Aorta (tissue), 5 donors: ENCODE measurements around the gene GAB1. TPM values are rescaled to one million over a fixed set of nuclear protein-coding genes. Genes with fewer than 3 reads are reported as not detected.

Experiments used
- ATAC-seq: fragments of 200-7000 bp; cut with Tn5 transposase; one replicate; pipeline ENCODE4 v1.9.1; 2022; ENCODE audit warnings: moderate library complexity; ENCODE audit not compliant: low FRiP score
- DNase-seq, 2 donors: peaks; one replicate each; pipeline ENCODE4 v3.0.0-alpha.2; 2020
- H3K27ac ChIP-seq, 2 donors: one replicate each; pipeline ENCODE4 v1.5.1; 2013; ENCODE audit warnings: low read length in 2 of 2, mild to moderate bottlenecking in 2 of 2, moderate library complexity in 2 of 2, control low read depth in 1 of 2, inconsistent platforms in 1 of 2, low read depth in 1 of 2
- H3K27me3 ChIP-seq, 2 donors: one replicate each; pipeline ENCODE4 v1.6.1; 2013; ENCODE audit warnings: control low read depth in 1 of 2, low read length in 1 of 2, mild to moderate bottlenecking in 1 of 2, moderate library complexity in 1 of 2; ENCODE audit not compliant: insufficient read depth in 2 of 2, control insufficient read depth in 1 of 2
- H3K36me3 ChIP-seq, 2 donors: one replicate each; pipeline ENCODE4 v1.6.1; 2013; ENCODE audit warnings: control low read depth in 1 of 2, low read length in 1 of 2, mild to moderate bottlenecking in 1 of 2; ENCODE audit not compliant: insufficient read depth in 2 of 2, control insufficient read depth in 1 of 2
- H3K4me1 ChIP-seq, 2 donors: one replicate each; pipeline ENCODE4 v1.6.1; 2013; ENCODE audit warnings: low read length in 2 of 2, control low read depth in 1 of 2, mild to moderate bottlenecking in 1 of 2, moderate library complexity in 1 of 2; ENCODE audit not compliant: insufficient read depth in 2 of 2, control insufficient read depth in 1 of 2
- H3K4me3 ChIP-seq, 2 donors: one replicate each; pipeline ENCODE4 v1.5.1; 2013; ENCODE audit warnings: low read length in 2 of 2, control low read depth in 1 of 2, mild to moderate bottlenecking in 1 of 2
- H3K9me3 ChIP-seq: one replicate; pipeline ENCODE4 v1.6.1; 2013; ENCODE audit warnings: mild to moderate bottlenecking, low read length; ENCODE audit not compliant: control insufficient read depth
- WGBS, 2 donors: extraction: QIAGEN DNeasy Blood & Tissue Kit; methylation state at CpG; one replicate each; pipeline ENCODE4 v1.1.7; 2013; 5-methylcytosine and 5-hydroxymethylcytosine counted together
- intact Hi-C, 2 donors: fragments of 100-400 bp; cut with DNase I; formaldehyde crosslinking; loops; one replicate each; pipeline versions ENCODE4 v1.14.2 to v1.15.0; 2022
- polyA plus RNA-seq, 2 donors: library from polyadenylated mRNA; stranded (reverse); fragments of 200-250 nt; gene quantifications; one replicate each; pipeline ENCODE4 v1.2.3, GENCODE V29; 2013
- total RNA-seq, 2 donors: library from RNA; stranded (reverse); fragmentation: NEBNext Ultra II Directional; extraction: Animal tissue kit (Norgen Biotek cat#: 25700); gene quantifications; one replicate each; pipeline ENCODE4 v1.2.1, GENCODE V29; 2021
- donor health status: healthy with polysubstance abuse.
- donor health status: Bipolar disorder and iron deficiency.
- donor health status: DM: no; HTN: no; CAD: no.
- donor health status: DM: no; HTN: no; CAD: no.
- donor health status: DM: yes; HTN: yes; CAD: no.

GAB1 gene
- total and polyA plus RNA-seq, 4 donors = 10.5 to 107 (median 55.0) TPM

DNA sequence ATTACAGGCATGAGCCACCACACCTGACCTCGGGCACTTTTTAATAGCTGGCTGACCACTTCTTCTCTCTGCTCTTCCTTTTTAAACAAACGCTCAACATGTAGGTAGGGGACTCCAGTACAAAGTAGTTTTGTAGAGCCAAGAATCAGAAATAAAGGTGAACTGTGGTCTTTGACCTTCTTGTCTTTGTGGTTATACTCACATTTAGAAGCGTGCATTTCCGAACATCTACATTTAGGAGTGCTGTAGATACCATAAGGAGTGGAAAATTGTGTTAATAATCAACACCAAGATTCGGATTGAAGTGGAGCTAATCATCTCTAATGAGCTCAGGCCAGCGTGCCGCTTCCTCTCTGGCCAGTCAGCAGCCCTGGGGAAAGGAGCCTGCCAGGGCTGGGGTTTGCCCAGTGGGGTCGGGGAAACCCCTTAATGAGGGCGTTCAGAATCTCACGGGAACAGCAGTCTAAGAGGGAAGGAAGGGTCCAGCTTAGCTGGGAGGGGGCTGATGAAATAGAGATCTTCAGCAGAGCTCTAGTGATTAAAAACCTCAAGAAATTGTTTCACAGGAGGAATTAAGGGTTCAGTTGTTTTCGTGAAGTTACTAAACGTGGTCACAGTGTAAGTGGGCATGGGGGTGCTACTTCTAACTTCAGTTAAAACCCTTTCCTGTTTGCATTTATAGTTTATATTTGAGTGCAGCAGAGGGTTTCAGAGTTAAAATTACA lies 81.2 kb downstream of the GAB1 start:
- no peaks in the 10 kb centered on the region for H3K36me3 ChIP-seq
- DNase-seq = no peak
- no peaks in the 10 kb centered on the region for H3K27me3 ChIP-seq
- H3K27ac ChIP-seq = no peak overlapping the region
- H3K4me1 ChIP-seq = peaks cover 1 to 8% of the 10 kb centered on the region in 2 donors
- H3K9me3 ChIP-seq = no peaks in the 10 kb centered on the region
- H3K4me3 ChIP-seq = no peak overlapping the region
- intact Hi-C loops = no loop called here
- no peak for ATAC-seq
- 88 to 91% methylated on average over 12 of the region's 12 CpGs for WGBS, 2 donors

DNA sequence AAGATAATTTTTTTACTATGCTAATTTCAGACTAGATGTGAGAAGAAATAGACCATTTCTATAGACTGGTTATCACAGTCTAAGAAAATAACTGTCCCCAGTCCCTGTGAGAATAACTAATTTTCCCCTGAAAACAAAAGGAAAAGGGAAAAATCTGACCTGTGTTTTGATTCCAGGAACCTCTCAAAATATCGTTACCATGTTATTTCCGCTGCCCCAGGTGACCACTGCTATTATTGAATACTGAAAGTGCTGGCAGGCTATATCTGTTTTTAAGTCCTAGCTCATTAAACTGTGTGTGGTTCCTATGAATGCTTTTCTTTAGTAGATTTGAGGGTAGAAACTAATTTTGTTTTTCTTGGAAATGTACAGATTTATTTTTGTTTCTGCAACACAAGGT lies 83.6 kb downstream of the GAB1 start:
- H3K9me3 ChIP-seq = no peaks in the 10 kb centered on the region
- no peaks in the 10 kb centered on the region for H3K27me3 ChIP-seq
- H3K27ac ChIP-seq = no peak overlapping the region
- no peak for ATAC-seq
- intact Hi-C loops = no loop called here
- no peaks in the 10 kb centered on the region for H3K36me3 ChIP-seq
- no peak overlapping the region for H3K4me3 ChIP-seq
- 41% methylated on average over 2 of the region's 2 CpGs for WGBS, 2 donors
- H3K4me1 ChIP-seq = peaks cover 1 to 6% of the 10 kb centered on the region in 2 donors
- DNase-seq = no peak

DNA sequence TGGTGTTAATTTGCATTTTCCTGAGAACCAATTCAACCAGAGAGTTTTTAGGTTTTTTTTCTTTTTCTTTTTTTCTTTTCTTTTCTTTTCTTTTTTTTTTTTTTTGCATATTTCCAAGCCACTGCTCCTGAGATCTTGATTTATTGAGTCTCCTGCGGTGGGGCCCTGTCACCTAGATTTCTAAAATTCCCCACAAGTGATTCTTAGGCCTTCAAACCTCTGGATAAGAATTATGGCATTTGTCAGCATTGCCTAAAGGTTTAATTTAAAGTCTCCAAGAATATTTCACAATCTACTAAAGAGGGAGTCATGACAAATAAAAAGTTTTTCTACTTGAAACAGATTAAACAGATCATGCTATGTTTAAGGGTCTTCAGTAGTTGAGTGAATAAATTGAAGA lies 84.9 kb downstream of the GAB1 start:
- Histone ChIP-seq H3K27ac (no peak overlapping the region), H3K27me3 (no peaks in the 10 kb centered on the region), H3K36me3 (no peaks in the 10 kb centered on the region), H3K9me3 (no peaks in the 10 kb centered on the region), H3K4me3 (no peak overlapping the region), H3K4me1 (peaks cover 1 to 6% of the 10 kb centered on the region in 2 donors)
- DNase-seq (no peak), ATAC-seq (no peak)
- WGBS, 2 donors = 39 to 48% methylated on average over 1 of the region's 1 CpG
- intact Hi-C loops = no loop called here

DNA sequence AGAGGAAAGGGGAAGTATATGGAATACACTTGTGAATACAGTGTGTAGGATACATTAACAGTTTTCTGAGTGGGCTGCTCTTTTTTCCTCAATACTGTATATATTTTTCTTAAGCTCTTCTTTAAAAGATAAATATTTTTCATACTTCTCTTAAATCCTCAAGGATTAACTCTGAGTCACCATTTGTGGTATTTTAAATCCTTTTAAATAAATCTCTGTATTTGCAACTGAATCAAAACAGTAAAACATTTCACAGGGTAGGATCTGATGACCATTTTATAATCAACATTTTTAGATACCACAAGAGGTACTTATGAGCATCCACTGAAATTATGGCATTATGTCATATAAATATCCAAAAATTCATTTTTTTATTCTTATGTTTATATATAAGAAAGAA lies 87.6 kb downstream of the GAB1 start:
- no peak for ATAC-seq
- Histone ChIP-seq H3K4me3 (no peak overlapping the region), H3K9me3 (no peaks in the 10 kb centered on the region), H3K27ac (no peak overlapping the region), H3K36me3 (no peaks in the 10 kb centered on the region), H3K4me1 (peaks cover 0 to 6% of the 10 kb centered on the region in 2 donors), H3K27me3 (no peaks in the 10 kb centered on the region)
- no peak for DNase-seq
- intact Hi-C loops = no loop called here

DNA sequence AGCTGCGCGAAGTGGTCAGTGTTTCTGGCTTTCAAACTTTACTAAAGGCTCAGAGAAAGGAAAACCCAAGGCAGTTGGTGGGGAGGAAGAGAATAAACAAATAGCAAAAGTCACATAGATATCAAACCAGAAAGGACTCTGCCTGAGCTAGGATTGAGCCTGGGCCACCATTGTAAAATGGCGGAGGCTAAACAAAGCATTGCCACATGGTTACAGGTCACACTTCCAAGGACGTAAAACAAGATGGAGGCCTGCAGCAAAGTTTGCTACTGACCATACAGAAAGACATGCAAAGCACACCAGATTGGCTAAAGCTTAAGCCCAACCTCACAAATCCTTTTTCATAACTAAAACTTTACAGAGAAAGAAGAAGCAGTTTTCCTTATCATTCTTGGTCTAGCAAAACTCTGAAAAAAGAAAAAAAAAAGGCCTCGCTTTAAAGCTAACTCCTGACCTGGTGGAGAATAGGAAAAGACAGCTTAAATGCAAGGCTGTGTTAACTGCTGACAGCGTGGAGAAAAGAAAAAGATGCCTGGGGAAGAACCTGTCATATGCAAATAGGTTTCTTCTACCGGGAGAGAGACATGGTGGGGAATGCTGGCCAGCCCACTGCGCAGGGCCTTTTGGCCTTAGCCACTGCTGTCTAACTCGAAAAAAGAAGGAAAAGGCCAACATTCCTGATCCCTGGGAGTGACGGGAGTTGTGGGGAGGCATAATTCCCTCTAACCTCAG lies 95.0 kb downstream of the GAB1 start:
- Histone ChIP-seq H3K36me3 (peaks cover 0 to 2% of the 10 kb centered on the region in 2 donors), H3K4me3 (no peak overlapping the region), H3K9me3 (no peaks in the 10 kb centered on the region), H3K27ac (no peak overlapping the region), H3K27me3 (no peaks in the 10 kb centered on the region), H3K4me1 (no peaks in the 10 kb centered on the region)
- no peak for DNase-seq
- no peak for ATAC-seq
- intact Hi-C loops = no loop called here
- WGBS, 2 donors = 86 to 88% methylated on average over 10 of the region's 10 CpGs

DNA sequence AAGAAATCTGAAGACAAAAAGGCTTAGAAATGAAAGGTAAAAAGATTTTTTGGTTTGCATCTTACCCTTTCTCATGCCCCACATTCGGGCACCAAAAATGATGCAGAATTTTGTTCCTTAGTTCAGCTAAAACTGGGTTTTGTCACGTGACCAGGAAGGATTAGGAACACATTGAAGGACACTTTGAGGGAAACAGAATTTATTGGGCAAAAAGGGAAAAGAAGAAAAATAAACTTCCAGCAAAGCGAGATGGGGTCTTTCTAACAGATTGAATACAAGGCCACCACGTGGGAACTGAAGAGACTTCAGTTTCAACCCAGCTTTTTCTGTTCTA lies 95.5 kb downstream of the GAB1 start:
- H3K36me3 ChIP-seq = peaks cover 0 to 2% of the 10 kb centered on the region in 2 donors
- intact Hi-C loops = no loop called here

DNA sequence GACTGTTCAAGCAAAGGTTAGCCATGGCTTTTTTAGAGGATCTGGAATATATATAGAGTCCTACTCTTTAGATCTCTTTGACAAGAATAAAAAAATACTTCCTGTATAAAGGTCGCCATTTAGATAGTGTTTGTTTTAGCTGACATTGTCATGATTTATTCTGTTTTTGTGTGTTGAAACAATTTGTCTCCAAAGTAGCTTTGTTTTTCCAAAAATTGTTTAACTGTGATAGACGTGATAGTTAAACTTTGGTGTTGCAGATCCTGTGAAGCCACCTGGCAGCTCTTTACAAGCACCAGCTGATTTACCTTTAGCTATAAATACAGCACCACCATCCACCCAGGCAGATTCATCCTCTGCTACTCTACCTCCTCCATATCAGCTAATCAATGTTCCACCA lies 96.6 kb downstream of the GAB1 start:
- intact Hi-C loops = no loop called here
- no peak overlapping the region for H3K4me3 ChIP-seq
- DNase-seq = no peak
- H3K36me3 ChIP-seq = peaks cover 2 to 4% of the 10 kb centered on the region in 2 donors
- 10 to 30% methylated on average over 2 of the region's 2 CpGs for WGBS, 2 donors
- no peak for ATAC-seq
- no peak overlapping the region for H3K27ac ChIP-seq
- no peaks in the 10 kb centered on the region for H3K4me1 ChIP-seq
- H3K9me3 ChIP-seq = no peaks in the 10 kb centered on the region
- no peaks in the 10 kb centered on the region for H3K27me3 ChIP-seq

More for the DNA sequence above, 95.5 kb downstream of the GAB1 start:
- no peaks in the 10 kb centered on the region for H3K27me3 ChIP-seq
- H3K9me3 ChIP-seq = no peaks in the 10 kb centered on the region
- H3K4me1 ChIP-seq = no peaks in the 10 kb centered on the region
- 71 to 75% methylated on average over 4 of the region's 4 CpGs for whole genome bisulfite sequencing, 2 donors
- H3K4me3 ChIP-seq = no peak overlapping the region
- H3K27ac ChIP-seq = no peak overlapping the region
- no peak for DNase-seq
- no peak for ATAC-seq

DNA sequence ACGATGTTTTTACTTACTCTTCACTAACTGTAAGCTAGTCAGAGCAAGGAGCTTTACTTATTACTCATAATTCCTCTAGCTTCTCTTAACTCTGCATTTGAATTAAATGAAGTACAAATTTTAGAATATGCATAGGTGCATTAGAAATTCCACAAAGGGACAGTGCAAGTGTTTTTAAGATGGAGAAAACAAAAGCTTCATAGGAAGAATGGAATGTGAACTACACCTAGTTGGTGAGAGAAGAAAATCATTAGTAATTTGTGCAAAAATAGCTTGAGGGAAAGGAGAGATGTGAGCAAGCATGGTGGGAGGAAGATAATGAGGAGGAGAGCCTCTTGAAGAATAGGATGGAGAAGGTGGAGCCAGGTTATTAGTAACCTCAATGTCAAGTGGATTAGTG lies 99.3 kb downstream of the GAB1 start:
- peaks cover 0 to 1% of the 10 kb centered on the region in 2 donors for H3K4me1 ChIP-seq
- 52 to 58% methylated on average over 1 of the region's 1 CpG for WGBS, 2 donors
- H3K4me3 ChIP-seq = no peak overlapping the region
- no peaks in the 10 kb centered on the region for H3K9me3 ChIP-seq
- DNase-seq (no peak), ATAC-seq (no peak)
- intact Hi-C loops = no loop called here
- no peaks in the 10 kb centered on the region for H3K27me3 ChIP-seq
- H3K36me3 ChIP-seq = peaks cover 6 to 7% of the 10 kb centered on the region in 2 donors
- H3K27ac ChIP-seq = no peak overlapping the region

DNA sequence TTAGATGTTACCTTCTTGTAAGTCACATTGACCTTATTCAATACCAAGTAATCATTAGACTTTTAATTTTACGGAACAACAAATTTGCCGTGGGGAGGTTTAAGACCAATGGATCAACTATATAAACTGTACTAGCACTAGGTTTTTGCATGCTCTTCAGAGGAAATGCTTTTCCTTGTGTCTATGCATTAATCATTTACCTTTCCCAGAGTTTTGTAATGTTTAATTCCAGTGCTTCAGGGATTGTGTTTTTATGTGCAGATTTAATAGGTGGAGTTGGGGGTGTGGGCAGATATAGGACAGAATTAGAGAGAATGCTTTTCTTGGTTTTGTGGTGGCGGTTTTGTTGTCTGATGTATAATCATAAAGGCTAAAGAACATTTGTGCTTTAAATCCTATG lies 100.8 kb downstream of the GAB1 start:
- peaks cover 1 to 4% of the 10 kb centered on the region in 2 donors for H3K4me1 ChIP-seq
- intact Hi-C loops = no loop called here
- H3K36me3 ChIP-seq = peaks cover 6 to 7% of the 10 kb centered on the region in 2 donors
- 94% methylated on average over 3 of the region's 3 CpGs for WGBS, 2 donors
- no peak overlapping the region for H3K27ac ChIP-seq
- H3K27me3 ChIP-seq = no peaks in the 10 kb centered on the region
- DNase-seq (no peak), ATAC-seq (no peak)
- no peak overlapping the region for H3K4me3 ChIP-seq
- H3K9me3 ChIP-seq = no peaks in the 10 kb centered on the region
